NCI-H524 (cell line): ENCODE results near the gene TBC1D7.

ENCODE experiments used
- DNase-seq, 2 experiments: peaks; one replicate each; lab custom pipeline; 2025; lab: John Stamatoyannopoulos, UW

Gene TBC1D7

DNA sequence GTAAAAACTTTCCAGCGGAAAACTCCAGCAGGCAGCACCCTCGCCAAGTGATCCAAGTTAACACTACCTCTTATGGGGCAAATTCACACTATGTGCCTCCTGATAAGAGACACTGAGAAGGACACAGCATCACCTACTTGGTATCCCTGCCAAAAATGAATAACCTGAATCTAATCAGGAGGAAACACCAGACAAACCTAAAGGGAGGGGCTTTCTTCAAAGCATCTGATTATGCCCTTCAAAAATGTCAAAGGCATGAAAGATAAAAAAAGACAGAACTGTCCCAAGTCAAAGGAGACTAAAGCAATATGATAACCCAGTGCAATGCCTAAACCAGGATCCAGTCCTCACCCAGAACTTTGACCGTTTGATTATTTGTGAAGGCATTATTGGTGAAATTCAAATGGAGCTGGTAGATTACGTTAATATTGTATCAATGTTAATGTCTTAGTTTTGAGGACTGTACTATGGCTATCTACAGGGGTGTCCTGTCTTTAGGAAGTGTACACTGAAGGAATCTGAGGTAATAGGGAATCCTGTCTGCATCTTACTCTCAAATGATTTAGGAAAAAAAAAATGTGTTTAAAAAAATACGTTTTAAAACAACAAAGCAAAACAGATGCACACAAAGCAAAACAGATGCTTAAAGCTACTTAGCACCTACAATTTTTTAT is 8.3 kb downstream of the TBC1D7 start:
- DNase-seq: no peak

DNA sequence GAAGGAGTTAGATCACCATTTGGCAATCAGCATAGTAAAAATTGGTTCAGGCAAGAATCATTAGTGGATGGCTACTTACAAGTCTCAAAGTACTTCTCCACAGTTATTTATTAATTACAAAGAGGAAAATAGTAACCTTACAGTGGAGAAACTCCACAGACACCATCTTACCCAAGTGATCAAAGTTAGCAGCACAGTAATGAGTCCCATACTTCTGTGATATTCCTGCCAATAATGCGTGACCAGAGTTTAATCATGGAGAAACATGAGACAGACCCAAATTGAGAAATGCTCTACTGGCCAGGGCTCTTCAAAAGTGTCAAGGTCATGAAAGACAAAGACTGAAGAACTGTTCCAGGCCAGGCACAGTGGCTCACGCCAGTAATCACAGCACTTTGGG is 9.5 kb downstream of the TBC1D7 start:
- DNase-seq: no peak

DNA sequence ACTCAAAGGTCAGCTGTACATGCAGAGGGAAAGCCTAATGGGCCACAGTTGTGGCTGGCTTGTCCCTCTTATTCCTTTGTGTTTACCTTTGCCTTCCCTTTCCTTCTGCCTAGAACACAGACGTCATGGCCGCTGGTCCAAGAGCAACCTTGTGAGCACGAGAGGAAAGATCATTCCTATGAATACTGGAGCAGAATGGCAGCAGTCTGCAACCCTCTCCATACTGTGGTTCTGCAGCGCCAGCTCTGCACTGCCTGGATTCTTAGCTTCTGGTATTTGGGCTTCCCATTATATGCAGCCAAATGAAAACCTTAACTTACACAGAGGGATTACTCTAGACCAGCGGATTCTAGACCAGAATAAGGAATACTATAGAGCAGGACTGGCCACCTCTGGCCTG is 12.4 kb downstream of the TBC1D7 start:
- DNase-seq: no peak

DNA sequence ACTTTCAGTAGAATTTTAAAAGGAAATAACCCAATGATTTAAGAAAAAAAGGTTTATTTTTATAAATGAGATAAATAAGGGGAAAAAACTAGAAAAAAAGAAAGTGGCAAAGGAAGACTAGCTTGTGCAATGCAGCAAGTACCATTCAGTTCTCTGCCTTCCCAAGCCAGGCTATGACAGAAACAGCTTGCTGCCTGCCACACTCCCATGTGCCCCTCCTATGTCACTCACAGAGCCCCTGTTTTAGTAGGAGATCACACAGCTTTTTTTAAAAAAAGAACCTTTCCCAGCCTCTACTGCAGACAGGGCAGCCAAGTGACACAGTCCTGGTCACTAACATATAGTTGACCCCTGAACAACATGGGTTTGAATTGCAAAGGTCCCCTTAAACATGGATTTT is 13.5 kb downstream of the TBC1D7 start:
- no peak for DNase-seq

DNA sequence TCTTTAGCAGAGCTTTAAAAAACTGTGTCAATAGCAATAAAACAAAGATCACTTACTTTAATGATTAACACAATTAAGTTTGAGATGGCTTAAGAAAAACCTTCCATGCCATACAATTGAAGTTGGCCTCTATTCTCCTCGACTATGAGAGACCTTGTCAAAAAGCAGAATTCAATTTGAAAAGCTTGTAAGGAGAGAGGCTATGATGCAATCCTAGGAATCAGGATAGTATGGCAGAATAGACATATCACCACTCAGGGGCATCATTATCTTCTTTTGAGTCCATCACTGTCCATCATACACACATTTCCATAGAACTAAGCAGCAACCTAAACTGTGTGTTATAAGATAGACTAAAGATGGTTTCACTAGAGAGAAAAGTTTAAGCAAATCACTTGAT is 17.2 kb downstream of the TBC1D7 start:
- DNase-seq: no peak

DNA sequence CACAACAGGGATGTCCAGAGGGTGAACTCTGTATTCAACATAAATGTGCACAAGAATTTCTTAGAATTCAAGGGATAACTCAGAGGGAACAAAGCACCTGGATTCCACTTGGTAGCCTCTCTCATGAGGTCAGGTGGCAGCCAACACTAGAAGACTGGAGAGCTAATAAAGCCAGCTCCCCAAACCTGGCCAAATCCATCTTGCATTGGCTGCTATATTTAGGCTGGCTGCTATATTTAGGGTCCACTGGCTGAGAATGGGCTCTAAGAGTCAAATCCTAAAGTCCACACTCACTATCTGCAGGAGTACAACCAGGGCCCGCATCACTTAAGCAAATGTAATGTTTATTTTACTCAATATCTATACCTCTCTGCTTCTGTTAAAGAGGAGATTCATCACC is 20.0 kb downstream of the TBC1D7 start:
- no peak for DNase-seq

DNA sequence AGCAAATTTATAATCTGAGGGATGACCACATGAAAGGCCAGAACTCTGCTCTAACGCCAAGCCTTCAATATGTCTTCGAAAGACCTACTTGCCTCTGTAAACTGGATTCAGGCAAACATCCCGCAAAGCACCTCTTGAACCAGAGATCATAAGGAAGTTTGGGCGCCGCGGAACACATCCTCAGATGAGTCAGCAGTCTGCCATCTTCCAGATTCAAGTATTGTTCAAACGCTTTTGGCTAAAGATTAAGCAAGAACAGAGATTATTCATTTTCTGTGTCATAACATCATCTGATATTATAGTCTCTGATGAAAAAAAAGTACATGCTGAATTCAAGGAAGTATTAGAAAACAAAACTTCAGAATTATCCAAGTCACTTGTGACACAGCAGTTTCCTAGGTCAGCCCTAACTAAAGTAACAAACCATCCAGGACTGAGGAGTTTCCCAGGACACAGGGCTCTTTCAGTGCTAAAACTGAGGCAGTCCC is 20.8 kb downstream of the TBC1D7 start:
- DNase-seq: no peak

DNA sequence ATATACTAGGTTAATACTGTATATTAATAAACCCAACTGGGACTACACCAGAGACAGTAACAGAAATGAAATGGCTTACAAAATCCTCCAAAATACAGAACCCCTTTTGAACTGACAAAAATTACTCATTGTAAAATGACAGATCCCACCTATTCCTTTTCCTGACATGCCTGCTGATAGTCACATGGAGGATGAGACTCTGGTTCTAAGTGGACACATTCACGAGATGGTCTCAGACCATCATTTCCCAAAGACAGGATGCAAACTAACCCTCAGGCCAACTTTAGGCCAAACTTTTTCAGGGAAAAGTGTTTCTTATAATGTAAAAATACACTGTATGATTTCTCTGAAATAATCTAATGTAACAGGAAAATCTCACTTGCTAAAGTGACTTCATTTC is 22.5 kb downstream of the TBC1D7 start:
- DNase-seq: no peak

DNA sequence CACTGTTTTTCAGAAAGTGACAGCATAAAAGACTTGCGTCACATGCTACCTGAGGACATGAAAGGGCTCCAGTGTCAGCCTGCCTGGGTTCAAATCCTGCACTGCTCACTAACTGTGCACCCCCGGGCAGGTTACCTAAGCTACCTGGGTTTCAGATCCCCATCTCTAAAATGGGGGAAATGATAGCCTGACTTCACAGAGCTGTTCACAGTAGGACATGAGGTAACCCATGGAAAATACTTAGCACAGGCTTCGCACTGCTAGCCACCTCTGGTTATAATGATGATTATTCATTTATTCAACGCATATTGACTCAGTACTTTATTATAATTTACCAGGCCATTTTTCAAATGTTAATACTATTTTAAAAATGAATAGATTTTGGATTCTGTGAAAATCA is 23.0 kb downstream of the TBC1D7 start:
- no peak for DNase-seq

DNA sequence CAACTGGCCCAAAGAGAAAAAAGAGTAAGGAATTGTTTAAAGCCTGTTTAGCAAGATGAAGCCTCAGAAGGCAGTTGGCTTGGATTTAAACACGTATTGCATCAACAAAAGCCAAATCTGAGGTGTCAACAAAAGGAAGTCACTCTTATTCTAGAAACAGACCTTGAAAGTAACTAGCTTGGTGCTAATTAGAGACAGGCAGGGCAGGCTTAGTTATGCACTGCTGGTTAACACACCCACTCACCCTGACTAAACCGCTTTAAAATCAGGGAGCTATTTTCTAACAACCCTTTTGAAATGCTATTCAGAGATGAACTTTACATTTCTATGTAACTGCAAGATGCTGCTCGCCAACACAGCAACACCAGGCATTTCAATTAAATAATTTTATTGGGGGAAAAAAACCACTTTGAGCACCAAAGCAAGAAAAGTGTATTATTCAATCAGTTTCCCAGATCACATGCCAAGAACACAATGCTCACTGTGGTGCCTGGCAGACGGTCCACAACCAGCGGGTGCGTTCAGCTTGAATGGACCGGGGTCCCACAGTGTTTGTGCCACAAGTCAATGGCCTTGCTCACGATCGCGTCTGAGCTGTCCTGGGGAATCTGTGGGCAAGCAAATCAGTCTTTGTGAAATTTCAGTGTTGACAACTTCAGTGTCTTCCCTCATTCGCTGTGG is 23.6 kb downstream of the TBC1D7 start:
- no peak for DNase-seq

DNA sequence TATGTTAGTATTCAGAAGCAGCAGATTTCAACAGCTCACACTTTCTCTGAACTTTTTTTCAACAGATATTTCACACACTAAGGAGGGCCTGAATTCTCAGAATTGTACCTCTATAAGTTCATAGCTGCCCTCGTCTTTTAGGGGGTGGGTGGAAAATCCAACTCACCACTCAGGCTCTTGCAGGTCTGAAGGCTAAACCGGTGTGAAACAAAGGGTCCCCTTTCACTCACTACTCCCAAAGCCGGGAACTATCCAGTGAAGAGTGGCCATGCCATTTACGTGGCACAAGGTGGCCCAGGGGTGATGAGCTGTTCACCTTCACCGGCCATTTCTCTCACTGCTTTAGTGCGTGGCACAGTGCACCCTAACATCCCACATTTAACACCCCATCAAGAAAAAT is 24.2 kb downstream of the TBC1D7 start:
- DNase-seq: no peak

DNA sequence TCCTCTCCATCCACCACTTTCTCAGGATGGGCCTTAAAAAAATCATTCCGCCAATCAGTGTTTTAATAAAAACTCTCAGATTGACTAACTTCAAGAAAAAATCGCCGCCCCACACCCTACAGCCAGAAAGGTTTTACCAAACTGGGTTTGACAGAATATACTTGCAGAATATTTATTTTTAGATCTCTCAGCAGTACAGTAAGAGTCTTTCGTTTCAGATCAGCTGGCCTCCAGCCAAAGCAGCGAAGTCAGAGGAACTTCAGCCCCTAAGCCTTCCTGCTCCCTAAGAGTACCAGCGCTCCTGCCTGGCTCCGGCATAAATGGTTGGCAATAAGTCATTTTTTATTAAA is 24.7 kb downstream of the TBC1D7 start:
- DNase-seq: no peak

DNA sequence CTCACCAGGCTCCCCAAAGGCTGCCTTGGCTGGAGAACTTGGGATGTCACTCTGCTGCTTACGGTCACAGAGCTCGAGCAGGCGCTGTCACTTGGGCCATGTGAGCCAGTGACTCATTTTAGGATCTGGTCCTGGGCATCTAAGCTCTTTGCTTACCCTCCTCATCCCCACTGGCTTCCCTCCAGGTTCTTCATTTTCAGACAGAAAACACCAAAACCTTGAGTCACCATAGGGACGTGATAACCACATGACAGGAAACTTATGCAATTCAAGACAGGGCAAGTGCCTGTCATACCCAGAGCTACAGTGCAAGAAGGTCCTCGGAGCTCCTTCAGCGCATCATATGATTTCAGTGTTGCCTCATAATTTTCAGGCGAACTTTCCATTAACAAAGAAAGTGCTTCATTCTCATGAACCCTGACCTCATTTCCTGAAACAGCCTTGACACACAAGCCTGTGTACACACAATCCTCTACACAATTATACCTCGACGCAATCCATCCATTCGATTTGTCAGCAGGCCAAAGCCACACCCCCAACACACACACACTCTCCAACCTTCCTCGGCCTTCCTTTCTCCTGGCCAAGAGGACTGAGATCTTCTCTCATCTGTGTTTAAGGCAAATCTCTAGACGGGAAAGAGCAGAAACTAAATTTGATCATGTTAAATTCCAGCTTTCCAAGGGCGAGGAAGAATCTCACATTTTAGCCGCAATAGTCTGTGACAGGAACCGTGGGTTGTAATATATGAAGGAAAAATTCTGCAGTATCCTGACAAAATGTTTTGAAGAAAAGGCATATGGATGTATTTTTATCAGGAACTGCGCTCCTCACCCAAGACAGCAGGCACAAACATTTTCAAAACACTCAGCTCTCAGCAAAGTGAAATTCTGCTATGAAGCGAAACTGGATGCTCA is 25.3 kb downstream of the TBC1D7 start:
- no peak for DNase-seq

DNA sequence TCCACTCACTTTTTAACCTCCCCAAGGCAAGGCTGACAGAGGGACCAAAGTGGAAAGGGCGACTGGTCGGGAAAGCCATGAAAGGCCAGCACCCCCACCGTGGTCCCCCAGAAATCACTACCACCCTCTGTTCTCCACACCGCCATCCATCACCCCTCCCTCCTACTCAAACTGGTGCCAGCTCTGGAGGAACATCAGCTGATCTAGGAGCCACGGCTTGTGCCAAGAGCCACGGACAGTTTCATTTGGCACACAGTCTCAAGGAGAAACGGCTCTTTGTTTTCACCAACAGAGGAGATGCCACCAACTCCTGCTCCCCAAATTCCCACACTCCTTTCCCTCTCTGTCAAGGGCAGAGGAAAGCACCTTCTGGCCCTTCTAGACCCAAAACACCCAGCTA is 26.0 kb downstream of the TBC1D7 start:
- DNase-seq: no peak

DNA sequence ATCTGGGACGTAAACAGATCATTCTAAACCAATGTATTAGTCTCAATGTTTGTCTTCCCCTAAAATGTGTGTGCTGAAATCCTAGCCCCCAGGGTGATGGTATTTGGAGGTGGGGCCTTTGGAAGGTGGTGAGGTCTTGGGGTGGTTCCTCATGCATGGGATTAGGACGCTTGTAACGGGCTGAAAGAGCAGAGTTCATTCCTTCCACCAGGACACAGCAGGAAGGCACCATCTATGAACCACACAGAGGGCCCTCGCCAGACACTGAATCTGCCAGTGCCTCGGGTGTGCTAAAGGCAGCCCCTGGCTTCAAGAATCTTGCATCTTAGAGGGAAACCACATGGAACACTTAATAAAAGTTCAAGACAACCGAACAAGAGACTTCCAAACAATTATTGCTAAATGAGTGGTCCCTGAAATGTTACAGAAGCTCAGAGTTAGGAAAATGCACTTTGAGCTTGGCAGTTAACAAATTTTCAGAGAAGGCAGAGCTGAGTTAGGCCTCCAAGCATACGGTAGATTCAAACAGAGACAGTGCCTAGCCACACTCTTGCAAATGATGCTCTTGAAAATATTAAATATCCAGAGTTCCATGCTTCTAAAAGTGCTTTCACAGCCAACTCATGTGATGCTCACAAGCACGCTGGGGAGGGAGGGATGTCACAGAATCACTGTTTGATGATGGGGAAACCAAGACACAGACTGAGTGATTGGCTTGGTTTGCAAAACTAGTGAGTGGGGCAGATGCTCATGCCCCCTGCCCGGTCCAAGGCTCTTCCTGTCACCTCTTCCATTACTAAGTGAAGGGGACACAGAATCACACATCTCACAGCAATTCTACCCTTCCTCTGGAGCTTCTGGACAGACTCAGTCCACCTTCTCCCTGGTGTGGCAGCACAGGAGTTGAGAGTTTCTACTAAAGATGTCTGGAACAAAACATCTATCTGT is 27.4 kb downstream of the TBC1D7 start:
- no peak for DNase-seq

DNA sequence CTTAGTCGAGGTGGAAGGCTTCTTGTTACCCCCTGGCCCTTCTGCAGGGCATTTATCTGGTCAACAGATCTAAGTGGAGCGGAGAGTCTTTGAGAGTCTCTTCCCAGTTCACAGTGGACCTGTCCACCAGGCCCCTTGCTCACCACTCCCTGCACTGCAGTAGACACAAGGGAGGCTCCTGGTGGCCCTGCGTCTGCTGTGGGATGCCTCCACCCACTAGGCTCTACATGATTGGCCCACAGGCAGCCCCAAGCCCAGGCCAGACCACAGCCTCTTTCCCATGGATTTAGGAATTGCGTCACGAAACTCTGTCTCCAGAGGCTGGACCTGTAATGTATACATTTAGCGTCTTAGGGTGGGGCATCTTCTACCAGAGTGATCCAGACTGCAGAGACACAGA is 28.4 kb downstream of the TBC1D7 start:
- no peak for DNase-seq

DNA sequence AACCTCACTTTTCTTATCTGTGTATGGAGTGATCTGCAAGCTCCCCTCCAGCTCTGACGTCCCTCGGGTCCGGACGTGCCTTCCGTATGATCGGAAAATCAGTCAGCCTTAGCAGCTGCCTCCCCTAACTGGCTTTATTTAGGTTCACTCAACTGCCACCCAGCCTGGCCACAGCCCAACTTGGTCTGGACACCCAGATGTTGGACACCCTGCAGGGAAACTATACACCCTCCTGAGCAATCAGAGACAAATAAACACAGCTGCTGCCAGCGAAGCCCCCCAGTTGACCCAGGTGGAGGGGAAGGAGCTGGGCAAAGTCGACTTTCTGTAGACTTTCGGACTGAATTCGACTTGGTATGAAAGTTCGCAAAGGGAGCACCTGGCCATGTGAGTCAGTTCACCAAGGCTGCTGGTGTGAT is 28.9 kb downstream of the TBC1D7 start:
- DNase-seq: no peak

DNA sequence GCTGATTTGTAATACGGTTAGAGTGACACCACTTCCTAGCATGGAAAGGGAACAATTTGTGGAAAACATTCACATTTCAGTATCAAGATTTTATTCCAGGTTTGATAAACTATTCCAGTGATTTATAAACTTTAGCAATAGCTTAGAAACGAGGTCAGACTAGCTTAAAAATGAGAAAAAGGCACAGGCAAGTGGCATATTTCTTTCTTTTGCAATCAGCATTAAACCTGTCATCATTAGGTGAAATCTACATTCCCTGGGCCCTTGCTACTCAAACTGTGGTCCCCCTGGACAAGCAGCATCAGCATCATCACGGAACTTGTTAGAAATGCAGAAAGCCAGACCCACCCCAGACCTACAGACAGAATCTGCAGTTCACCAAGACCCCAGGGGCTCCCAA is 29.9 kb downstream of the TBC1D7 start:
- no peak for DNase-seq

DNA sequence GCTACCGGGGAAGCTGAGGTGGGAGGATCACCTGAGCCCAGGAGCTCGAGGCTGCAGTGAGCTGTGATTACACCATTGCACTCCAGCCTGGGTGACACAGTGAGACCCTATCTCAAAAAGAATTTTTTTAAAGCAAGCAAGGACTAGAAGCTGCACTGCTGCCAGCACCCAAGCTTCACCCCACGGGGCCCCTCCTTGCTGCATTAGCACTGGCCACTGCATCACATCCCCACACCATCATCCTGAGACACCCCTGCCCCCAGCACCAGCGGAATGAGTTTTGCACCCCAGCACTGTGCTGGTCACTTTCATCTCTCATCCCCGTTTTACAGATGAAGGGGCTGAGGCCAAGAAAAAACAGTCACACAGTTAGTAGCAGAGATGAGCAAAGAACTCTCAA is 30.9 kb downstream of the TBC1D7 start:
- no peak for DNase-seq

DNA sequence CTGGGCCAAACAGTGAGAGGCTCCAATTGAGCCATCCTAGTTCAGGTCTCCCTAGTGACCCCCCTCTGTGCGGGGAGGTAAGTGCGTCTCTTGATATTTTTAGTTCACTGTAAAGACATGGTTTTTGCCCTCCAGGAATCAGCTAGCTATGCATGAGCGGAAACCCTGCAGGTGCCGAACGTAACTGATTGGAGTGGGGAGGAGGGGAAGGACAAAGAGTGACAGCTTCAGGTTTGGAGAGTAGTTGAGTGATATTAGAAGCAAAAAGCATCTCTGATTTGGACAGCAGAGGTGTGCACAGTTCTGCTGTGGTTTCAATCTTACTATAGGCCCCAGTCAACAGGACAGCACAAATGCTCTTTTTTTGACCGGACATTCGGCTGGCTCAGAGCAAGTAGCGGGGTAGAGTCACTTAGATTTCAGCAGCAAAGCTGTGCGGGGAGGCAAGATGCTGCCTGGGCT is 31.8 kb downstream of the TBC1D7 start:
- no peak for DNase-seq

DNA sequence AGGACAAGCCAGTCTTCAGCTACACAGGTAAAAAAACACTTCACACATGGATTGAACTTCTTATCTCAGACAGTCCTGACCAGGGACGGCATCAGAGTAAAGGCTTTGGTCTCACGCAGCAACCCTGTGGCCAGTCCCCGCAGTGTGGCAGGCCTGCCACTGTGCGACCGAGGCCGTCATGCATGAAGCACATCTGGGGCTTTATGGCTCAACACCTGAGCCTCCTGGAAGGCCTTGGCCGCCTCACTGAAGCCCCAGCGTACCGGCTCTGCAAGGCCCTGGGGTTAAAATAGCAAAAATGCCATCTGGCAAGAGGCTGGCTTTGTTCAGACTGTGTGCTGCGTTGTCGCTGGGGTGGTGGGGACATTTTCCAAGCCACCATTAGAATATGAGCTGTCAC is 32.8 kb downstream of the TBC1D7 start:
- no peak for DNase-seq
